ENCODE data around the gene TMEM167A.
"Not testable (repeated sequence)": the region's sequence is repeated elsewhere in the genome, so short reads cannot be mapped to it uniquely, and the experiment has no call there.

TMEM167A gene

DNA sequence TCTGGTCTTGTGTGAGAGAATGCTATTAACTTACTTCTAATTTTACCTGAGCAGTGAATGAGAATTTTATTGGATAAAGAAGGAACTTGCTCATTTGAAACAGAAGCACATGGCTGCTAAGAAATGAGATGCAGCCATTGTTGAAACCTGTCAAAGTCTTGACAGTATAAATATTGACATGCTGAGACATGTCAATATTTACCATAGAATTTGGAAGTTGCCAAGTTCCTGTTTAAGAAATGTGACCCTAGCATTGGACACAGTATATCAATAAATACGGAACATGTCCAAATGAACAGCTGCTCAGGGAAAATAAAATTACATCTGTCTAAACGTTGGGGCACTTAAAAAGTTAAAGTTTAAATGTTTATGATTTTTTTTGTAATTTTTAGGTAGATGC lies 7.9 kb upstream of the TMEM167A start:
- no peak for DNase-seq

DNA sequence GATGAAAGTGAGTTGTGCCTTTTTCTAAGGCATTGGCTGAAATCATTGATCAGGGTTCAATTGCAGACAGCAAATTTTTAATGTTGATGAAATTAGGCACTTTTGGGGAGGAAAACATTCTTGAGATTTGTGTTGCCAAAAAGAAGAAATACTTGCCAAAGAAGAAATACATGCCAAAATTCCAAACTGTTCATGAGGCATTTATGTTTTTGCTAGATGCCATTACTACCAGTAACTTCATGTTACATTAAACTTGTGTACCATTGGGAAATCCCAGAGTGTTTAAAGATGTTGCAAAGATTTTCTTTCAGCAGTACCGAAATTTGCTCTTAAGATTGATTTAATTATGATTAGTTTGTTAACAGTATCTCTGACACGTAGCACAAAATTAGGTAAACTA lies 7.1 kb upstream of the TMEM167A start:
- DNase-seq, result no peak

DNA sequence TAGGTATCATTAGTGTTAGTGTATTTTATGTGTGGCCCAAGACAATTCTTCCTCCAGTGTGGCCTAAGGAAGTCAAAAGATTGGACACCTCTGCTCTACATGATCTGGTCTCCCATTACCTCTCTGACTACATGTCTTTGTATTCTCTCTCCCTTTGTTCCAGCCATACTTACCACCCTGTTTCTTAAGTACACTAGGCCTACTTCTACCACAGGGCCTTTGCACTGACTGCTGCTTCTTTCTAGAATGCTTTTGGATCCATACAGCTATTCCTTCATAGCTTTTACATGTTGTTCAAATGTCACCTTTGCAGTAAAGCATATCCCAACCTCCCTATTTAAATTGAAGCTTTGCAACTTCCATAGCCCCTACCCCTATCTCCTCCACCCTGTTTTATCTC lies 5.6 kb upstream of the TMEM167A start:
- no peak for DNase-seq

DNA sequence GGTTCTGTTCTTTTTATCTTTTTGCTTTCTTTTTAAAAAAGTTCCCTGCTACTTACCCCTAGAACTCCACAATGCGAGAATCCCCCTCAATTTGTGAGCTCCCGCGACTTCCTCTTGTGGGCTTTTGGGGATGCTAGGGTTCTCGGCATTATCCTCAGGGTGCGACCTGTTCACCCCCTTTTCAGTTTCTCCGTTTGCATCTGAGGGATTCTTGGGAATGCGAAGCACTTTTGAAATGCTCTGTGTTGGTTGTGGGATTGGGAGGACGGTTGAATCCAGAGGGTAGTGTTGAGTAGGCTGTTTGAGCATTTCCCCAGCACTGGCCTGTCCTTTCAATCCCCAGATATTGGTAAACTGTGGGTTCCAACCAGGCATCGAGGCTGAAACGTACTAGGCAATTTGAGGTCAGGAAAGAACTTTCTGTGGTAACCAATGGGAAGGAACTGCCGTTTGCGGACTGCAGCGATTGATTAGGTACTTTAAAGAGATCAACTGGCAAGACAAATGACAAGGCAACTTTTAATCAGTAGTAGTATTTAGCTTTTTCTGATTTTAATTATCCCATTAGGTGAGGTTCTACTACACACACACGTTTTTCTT lies 568 bp upstream of the TMEM167A start:
- no peak for DNase-seq

DNA sequence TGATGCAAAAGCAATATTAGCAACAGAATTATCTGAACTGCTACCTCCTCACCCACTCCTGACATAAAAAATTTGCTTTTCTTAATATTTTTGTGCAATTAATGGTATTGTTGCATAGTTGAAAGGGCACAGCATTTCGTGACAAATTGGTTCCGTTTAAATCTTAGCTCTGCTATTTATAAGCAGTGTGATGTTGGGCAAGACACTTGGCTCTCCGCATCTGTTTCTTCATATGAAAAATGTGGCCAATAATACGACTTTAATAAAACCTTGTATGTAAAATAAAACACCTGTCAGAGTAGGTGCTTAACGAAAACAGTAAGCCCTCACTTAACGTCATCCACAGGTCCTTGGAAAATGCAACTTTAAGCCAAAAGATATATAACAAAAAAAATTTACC lies 4.2 kb downstream of the TMEM167A start:
- DNase-seq, result no peak

DNA sequence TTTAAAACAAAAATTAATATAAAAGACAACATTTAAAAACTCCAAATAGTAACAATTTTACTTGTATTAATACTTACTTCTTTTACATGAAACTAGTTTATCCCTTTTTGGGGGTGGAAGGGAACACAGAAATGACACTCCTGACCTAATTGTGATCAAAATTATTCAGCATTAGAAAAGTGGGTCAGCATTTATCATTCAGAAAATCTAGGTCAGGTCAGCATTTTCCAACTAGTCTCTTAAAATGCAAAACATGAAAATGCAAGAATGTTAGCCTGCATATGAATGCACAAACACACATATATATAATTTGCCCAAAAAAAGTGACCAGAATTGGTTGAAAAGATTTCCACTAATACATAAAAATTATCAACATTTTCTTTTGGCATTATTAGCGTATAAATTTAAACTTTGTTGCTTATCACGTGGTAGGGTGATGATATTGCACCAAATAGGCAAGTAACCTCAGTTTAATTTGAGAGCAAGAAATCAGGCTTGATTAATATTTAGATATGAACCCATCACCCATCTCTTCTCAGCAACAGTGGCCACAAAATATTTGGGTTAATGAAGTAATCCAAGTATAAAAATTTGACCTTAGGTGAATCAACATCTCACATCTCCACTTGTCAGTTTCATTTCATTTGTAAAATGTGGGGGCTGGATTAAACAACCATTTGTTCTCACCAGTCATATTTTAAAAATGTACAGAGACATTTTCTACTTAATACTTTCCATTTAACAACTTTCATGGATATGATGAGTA lies 5.7 kb downstream of the TMEM167A start:
- no peak for DNase-seq

DNA sequence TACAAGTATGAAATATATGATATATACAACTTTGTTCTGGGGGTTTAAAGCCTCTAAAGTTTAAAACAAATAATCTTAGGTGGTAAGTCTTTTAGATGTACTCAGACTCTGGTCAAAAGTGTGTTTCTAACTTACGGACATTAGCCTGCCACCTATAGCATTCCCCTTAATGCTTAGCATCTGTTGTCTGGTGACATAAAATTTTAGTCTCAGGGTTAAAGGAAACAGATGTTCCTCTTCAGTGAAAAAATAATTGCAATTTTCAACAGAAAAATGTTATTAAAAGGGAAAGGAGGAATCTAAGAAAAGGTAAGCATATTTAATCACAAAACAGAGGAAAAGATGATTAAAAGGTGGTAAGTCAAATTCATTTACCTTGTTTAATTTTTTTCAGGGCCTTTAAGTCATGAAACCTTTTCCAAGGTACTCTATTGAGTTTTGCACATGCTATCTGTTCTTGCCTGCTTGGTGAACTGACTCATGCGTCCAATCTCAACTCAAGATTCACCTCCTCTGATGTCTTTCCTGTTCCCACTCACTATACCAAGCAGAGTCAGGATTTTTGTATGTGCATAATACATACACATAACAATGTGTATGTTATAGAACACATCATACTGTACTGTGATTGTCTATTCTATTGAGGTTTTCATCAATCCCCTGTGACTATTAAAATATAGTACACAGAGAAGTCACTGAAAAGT lies 7.9 kb downstream of the TMEM167A start:
- DNase-seq, result no peak

DNA sequence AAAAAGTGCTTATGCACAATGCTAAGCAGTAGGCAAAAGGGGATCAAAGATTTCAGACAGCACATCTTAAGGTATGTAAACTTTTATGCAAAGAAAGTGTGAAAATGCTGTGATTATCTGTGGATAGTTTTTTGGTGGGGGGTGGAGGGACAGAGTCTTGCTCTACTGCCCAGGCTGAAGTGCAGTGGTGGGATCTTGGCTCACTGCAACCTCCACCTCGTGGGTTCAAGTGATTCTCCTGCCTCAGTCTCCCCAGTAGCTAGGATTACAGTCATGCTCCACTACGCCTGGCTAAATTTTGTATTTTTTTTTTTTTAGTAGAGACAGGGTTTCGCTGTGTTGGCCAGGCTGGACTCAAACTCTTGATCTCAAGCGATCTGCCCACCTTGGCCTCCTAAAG lies 9.8 kb downstream of the TMEM167A start:
- DNase-seq, result not testable (repeated sequence)

DNA sequence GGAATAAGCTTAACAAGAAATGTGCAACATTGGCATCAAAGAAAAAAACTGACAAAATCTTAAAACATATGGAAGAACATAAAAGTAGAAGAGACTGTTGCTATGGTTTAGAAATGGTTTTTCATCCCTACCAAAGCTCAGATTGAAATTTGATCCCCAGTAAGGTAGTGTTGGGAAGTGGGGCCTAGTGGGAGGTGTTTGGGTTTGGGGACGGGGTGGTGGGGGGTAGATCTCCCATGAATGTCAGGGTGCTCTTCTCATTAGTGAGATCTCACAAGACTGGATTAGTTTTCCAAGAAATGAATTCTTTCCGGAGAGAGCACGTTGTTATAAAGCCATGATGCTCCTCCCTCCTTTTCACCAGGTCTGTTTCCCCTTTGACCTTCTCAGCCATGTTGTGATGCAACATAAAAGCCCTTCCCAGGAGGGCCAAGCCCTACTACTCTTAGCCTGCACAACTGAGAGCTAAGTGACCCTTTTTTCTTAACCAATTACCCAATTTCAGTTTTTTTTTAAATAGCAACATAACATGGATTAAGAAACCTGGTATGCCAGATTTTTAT lies 10.6 kb downstream of the TMEM167A start:
- no peak for DNase-seq

DNA sequence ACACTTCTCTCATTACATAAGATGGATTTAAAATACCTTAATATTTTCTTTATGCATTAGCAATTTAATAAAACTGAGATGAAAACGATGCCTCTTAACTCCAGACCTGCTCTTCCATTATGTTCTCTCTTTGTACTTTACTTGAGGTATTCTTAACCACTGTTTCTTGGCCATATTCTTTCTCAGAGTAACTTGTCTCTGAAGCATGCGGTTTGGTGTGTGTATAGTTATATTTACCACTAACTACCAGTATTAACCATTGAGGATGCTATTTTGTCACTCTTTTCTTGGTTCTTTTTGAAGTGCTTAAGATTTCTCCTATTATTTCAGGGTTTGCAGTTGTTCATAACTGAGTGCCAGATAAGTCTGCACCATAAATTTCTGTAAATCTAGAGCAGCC lies 17.9 kb downstream of the TMEM167A start:
- DNase-seq, result no peak

DNA sequence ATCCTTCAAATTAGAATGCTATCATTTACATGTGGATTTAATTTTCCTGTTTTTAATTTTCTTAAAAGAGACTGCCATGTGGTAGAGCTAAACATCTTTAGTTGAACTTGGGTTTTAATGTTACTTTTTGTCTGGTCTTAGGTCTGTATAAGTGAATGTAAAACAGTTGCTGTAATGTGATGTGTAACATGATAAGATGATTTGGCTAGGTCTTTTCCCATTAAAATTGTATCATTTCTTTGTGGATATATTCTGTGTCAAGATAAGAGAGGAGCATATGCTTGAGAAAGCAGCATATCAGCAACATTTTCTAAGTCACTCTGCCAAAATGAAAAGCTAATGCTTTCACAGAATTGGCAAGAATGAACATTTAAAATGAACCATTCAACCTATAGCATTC lies 18.5 kb downstream of the TMEM167A start:
- no peak for DNase-seq

DNA sequence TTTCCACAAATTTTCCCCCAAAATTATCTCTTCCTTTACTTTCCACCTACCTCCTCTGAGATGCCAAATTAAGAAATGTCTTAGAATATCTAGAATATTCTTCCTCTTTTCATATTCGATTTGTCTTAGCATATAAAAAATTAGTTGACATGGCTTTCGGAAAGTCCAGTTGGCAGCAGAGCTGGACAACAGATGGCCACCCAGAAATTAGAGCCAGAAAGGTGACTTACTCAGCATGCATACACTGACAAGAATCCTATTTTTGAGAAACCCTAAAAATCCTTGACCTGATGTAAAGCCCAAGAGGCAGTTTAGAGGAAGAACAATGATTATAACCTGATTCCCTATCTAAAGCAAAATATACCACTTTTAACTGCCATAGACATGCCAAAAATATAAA lies 22.0 kb downstream of the TMEM167A start:
- no peak for DNase-seq

DNA sequence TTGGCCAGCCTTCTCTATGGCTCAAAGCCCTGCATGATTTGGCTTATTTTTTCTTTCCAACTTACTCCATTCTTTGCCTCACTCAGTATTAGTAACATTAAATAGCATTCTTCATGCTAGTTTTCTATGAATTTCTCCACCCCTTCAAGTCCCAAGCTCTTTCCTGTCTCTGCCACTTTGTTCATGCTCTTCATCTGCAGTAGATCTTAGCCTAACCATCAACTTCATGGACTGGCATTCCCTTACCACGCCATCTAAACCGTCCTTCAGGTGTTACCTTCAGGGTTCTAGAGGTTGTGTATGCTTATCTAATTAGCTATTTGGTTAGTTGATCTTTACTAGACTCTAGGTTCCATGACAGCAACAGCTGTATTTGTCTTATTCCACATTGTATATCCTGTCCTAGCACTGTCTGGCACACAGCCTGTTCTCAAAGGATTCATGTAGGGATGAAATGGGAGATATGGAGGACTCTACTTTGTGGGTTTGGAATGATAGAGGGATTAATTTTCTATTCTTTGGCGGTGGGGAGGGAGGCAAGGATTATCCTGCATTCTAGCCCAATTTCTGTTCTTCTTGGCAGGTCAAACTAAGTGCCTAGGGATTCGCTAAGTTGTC lies 26.4 kb downstream of the TMEM167A start:
- DNase-seq, result no peak

DNA sequence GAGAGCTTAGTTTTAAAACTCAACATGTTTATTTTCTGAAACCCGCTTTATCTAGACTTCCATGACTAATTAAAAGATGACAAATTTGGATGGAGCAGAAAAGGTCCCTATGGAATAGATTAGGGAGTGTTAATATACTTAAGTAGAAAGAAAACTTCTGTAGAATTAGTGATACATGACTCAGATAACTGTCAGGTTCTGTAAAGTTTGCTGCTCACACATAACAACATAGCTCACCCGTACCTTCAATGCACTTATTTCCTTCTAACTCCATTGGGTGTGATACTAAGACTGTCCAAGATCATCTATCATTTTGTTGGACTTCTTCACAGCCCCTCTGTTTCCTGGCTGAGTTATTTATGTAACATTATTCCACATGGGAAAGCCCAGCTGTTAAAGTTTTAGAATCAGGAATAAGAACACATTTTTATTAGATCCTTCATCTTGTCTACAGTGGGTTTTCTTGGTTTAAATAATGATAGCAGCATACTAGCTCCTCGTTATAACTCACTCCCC lies 27.8 kb downstream of the TMEM167A start:
- DNase-seq, result no peak

DNA sequence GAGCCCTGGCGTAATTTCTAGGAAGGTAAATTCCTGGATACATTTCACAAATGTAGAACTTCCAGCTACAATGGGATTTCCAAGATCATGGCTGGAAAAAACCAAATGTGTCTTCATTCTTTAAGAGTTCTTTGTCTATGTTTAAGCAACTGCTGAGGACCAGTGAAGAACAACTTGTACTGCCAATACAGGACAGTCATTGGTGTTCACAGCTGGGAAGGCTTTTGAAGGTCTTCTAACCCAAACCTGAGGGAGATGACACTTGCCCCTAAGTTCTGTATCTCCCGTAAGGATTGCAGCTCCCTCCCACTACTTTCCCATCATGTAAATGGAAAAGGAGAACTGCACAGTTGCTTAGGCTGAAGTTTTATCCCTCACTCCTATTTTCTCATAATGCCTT lies 28.4 kb downstream of the TMEM167A start:
- no peak for DNase-seq

DNA sequence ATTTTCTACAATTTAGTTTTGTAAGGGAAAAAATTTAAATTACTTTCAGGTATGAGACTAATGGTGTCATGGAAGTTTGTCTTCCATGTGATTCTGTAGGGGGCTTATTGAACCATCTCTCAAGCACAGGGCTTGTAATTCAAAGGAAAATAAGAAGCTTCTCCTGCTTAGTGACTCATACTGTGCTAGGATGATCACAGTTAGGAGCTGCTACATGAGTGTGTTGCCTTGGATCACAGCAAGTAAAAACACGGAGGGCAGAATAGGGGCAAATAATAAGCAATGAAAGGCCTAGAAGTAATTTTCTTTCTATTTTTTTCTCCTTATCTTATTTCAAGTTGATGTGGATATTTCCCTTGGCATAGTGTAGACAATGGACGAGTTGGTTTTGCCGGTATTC lies 28.9 kb downstream of the TMEM167A start:
- DNase-seq, result no peak

DNA sequence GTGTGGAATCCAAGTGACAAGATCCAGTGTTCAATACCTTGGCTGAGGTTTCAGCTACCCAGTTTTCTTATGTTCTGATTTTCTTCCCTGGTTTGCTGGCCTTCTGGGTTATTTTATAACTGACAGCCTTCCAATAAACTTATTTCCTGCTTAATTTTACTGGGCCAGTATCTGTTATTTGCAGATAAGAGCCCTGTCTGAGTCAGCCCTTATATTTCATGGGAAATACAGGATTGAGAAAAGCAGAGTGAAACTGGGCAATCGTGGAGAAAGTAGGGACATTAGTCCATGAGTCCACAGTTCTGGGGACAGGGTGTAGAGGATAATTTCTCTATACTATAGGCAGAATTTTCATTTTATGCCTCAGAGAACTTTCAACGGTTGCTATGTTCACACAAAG lies 32.3 kb downstream of the TMEM167A start:
- DNase-seq, result no peak

DNA sequence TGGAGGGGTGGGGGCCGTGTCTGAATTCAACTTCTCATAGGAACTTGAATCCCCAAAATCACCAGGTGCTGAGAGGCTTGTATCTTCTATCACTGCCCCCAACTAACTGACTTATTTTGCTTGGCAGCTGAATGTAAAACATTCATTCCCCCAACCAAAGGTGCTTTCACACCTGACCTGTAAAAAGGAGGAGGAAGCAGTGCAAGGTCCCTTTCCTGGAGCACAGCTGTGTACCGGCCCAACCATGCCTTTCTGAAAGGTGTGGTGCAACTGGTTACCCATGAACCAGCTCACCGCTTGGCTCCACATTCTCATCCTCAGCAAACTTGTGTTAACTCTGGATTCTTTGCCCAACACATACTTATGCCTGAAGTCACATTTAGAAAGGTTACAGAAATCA lies 34.7 kb downstream of the TMEM167A start:
- DNase-seq, result no peak

DNA sequence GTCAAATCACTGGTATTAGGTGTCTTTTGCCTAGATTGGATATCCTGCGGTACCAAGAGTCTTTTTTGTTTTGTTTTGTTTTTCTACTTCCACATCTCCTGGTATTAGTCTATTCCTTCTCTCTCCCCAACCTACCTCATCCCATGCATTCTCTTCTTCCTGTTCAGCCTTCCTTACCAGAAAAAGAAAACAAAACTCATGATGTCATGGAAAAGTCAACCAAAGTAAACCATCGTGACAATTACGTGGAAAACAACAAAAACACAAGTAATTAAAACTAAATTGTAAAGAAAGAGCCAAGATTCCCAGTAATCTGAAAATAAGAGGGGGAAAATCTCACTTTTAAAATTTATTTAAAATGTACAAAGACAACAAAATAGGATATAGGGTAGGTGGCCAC lies 38.3 kb downstream of the TMEM167A start:
- DNase-seq, result no peak

DNA sequence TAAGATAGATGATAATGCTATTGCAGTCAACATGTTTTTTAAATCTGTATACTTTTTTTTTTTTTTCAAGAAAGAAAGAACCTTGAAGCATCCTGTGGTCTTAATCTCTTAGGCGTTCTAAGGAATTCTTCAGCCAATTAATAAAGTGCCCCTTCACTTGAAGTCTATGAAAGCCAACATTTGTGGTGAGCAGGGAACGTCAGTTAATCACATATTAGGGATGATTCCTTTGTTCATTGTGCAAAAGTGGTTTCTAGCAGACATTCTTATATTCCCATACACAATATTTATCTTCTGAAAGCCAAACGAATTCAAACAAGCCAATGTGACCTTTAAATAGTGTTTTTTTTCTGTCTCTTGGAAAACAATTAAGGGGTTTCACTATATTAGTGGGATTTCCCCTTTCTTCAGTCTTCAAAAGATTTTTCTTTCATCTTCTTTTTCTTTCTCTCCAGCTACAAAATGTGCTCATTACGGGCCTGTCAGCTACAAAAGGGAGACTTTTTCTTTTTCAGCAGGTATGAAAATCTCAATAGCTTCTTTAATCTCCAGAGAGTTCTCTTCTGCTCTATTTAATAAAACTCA lies 40.1 kb downstream of the TMEM167A start:
- DNase-seq, result no peak

DNA sequence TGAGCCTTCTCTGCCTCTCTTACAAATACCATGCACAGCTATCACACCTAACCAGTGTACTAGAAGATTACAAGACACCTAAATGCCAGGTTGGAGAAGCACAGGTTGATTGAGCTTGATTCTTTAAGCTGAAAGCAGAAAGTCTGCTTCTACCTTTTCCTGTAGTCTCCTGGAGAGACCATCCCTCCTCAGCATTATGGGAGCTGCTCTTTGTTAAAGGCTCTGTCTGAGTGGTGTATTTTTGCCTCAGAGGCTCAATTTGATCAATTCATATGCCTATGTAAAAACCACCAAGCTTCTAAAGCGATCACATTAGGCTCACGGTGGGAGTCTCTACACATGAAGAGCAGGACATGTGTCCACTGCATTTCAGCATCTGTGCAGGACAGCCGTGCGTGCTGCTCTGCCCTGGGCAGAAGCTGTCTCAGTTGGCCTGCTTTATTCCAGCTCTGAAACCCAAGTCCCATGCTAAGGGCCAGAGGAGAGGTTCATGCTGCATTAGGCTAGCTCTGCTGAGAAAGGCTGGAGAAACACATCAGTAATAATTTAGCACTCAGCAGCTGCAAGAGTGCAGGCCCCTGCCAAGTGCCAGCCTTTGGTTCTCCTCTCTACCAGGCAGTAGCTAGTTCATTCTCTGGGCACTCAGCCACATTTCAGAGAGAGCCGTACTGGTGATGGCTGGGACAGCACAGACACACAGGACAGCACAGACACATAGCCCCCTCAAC lies 41.7 kb downstream of the TMEM167A start:
- DNase-seq, result no peak
